ENCODE results near the gene CBY2.
"Not testable (repeated sequence)": the region's sequence is repeated elsewhere in the genome, so short reads cannot be mapped to it uniquely, and the experiment has no call there.

Gene CBY2

DNA sequence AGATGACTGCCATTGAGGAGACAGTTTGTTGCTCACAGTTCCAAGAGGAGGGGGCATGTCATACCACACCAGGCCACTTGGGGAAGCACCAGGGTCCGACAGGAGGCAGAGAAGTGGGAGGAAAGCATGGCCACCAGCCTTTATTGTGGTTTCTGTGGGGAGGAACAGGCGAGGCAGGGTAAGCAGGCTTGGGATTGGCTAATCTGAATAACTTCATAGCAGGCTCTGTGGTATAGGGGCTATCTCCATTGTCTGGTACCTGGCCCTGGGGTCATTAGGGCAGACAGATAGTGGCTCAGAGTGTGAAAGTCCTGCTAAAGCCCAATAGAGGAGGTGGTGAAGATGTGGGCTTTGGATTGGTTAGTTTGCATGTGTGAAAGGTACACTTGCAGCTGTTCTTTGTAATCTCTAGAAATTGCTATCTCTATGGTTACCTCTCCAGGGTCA lies 35.5 kb downstream of the CBY2 start:
- DNase-seq (ENCODE audit: low read depth in 4 of 4, low spot score in 1 of 4) = peak in 1 of 4 experiments; percentile 7

DNA sequence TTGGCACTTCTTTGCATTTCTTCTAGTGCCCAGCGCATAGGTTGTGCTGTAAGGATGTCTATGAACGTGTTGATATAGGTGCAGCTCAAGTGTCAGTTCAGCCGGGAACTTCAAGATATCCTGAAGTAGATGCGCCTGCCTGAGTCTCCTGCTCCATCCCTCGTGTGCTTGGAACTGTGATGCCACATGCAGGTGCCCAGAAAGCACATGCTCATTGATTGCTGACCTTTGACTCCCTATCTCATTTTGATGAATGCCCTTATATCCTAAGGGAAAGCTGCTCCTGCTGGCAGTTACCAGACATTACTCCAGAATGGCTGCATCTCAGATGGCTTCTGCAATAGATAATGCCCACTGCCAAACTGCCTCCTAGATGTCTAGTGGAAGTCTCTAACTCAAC lies 40.9 kb downstream of the CBY2 start:
- no peak for DNase-seq (ENCODE audit: low read depth in 4 of 4, low spot score in 1 of 4)

DNA sequence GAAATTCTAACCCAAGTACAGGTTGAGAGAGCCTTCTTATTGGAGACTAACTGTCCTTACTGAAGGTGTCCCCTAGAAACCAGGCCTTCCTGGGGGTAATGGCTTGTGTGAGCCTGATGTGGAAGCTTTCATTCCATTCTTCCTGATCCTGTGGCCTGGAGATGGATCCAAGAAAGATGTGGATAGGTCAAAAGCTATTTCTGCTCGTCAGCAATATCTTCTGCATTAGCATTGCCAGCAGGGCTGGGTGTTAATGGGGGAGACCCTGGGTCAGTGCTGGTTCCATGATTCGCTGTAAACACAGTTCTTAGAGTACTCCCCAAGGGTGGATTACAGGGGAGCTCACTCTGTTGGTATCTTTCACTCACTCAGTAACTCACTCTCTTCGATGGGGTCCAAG lies 42.9 kb downstream of the CBY2 start:
- no peak for DNase-seq (ENCODE audit: low read depth in 4 of 4, low spot score in 1 of 4)

DNA sequence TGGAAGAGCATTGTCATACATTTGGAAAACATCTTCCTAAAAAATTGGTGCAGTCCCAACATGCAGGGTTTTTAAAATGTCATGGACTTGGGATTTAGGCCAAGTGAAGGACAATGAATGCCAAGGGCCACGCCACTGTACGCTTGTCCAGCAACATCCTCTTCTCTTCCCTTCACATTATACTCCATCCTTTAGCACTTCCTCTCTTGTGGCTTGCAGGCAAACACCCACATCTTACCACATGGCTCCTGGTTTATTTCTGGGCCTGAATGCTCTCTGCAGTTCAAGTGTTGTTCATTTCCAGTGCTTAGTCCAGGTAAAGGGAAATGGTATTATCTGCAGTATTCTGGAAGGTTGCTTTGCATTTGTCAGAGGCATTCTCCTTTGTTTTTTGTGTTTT lies 45.0 kb downstream of the CBY2 start:
- DNase-seq (ENCODE audit: low read depth in 4 of 4, low spot score in 1 of 4) = no peak

DNA sequence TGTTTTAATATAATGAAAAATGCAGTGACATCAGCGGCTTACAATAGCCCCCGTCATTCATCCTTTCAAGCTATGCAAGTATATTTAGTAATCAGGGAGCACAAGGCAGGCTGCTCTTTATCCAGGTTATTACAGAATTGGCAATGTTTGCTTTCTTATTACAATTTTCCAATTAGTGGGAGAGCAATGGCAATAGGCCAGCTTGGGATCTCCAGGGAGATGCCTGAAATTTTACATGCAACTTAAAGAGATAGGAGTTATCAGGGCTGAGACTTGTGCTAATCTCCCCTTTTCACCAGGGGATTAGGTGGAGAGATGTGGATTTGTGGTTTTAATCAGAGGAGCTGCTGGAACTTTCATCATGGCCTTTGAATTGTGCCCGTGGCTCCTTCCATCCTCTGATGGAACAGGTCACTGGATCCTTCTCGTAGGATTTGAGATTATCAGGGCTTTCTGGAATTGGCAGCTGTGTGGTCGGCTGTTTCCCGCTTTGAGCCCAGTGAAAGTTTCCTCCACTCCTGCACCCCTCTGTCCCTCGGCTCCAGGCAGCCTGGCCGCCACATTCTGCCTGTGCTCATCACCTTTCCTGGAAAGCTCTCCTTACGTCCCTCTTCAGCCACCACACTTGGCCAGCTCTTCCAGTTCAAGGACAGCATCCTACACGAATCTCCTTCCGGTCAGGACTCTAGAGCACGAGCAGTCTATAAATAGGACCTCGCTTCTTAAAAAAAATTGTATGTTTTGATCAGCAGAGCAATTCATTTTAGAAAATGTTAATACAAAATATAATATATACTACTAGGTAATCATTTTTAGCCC lies 47.0 kb downstream of the CBY2 start:
- no peak for DNase-seq (ENCODE audit: low read depth in 4 of 4, low spot score in 1 of 4)

DNA sequence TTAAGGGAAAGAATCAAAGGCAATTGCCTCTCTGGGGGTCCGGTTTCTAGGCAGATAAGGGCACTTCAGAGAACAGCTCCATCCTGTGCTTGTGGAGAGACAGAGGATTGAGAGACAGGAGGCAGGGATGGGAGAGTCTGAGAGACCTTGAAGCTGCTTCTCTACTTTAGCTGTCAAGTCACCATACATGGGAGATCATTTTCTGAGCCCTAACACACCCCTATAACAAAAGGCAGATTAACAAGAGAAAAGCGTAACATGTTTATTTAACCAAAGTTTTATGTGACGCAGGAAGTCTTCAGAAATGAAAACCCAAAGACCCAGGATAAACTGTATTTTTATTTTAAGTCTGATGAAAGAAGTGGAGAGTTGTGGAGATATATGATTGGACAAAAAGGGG lies 48.4 kb downstream of the CBY2 start:
- no peak for DNase-seq (ENCODE audit: low read depth in 4 of 4, low spot score in 1 of 4)

DNA sequence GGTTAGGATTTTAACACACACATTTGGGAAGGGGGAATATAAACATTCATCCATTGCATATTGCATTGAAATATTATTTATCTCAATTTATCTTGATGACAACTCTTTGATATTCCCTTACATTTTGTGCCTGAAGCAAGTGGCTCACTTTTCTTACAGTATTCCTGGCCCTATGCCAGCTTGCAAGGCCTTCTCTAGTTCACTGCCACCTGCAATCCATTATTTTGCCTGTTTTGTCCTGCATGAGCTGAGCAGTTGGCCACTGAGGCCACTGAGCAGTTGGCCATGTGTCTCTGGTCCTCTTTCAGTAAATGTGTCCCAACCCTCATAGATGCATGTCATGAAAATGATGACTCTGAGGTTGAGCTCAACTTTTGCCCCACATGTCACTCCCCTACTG lies 49.8 kb downstream of the CBY2 start:
- DNase-seq (ENCODE audit: low read depth in 4 of 4, low spot score in 1 of 4) = no peak

DNA sequence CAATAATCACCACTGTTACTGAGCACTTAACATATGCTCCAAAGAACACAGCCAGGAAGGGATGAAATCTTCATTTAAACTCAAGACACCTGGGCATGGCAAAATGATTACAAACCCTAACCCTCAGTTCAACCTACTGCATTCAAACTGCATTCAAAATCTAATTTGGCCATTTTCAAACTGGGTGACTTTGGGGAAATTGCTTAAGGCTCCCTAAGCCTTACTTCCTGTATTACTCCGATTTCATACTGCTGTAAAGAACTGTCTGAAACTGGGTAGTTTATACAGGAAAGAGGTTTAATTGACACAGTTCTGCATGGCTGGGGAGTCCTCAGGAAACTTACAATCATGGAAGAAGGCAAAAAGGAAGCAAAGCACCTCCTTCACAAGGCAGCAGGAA lies 50.4 kb downstream of the CBY2 start:
- DNase-seq (ENCODE audit: low read depth in 4 of 4, low spot score in 1 of 4) = no peak

DNA sequence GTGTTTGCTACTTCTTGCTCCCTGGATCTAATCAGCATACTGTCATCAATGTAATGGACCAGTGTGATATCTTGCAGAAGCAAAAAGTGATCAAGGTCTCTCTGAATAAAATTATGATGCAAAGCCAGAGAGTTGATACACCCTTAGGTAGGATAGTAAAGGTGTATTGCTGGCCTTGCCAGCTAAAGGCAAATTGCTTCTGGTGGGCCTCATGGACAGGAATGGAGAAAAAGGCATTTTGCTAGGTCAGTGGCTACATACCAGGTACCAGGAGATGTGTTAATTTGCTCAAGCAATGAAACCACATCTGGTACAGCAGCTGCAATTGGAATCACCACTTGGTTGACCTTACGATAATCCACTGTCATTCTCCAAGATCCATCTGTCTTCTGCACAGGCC lies 54.4 kb downstream of the CBY2 start:
- DNase-seq (ENCODE audit: low read depth in 4 of 4, low spot score in 1 of 4) = not testable (repeated sequence)

DNA sequence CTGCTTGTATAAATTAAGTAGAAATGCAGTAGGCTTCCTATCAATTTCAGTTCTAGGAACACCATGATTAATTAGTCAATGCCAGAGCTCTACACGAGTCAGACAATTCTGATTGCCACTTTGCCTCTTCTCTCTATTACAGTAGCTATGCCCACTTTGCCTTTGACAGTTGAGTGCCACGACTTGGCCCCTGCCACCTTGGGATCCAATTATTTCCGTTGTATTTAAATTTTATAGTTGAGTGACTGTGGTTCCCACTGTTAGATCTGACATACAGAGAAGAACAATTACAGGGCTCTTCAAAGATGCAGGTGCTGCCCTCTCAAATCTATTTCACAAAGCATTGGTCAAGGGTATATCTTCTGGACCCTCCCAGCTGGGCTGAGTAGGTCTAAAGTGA lies 55.5 kb downstream of the CBY2 start:
- DNase-seq (ENCODE audit: low read depth in 4 of 4, low spot score in 1 of 4) = not testable (repeated sequence)

DNA sequence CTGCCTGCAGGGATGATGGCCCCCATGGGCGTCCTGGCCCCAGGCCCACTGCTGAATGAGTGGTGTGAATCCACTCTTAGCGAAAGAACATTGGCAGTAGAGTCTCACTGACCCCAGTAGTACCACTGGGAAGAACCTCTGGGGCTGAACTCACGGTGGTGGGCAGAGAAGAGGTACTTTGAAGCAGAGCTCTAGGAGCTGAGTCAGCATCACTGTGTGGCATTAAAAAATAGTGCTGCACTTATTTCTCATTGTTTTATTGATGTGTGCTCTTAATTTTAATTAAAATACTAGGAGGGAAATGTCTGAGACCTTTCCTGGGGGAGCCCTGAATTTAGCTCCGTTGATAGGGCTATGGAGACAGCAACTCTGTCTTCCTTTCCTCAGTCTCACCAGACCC lies 61.3 kb downstream of the CBY2 start:
- no peak for DNase-seq (ENCODE audit: low read depth in 4 of 4, low spot score in 1 of 4)

Data from stimulated activated CD4-positive, alpha-beta T cell treated with anti-CD3 and anti-CD28 coated beads, Interleukin-1b, Interleukin-23, amount 100 ng/mL, for 24 hours (primary cell).